ENCODE data around the gene AMDHD1. TPM values are rescaled to one million over a fixed set of nuclear protein-coding genes. Genes with fewer than 3 reads are reported as not detected.

The AMDHD1 gene
- total and polyA plus RNA-seq, 10 of the 15 experiments (the other 5 are each of a cell fraction or from before 2014, with no cell fraction given), result 0.04 to 0.28 (median 0.13) TPM; not detected in 4

GRCh38 chr12:95978351-95978750, 35.2 kb downstream of the AMDHD1 start:
- Histone ChIP-seq H3K4me2 (ENCODE audit: control insufficient read depth, insufficient read depth) (no peak overlapping the region), H3K4me3 (no peak overlapping the region), H2AFZ (ENCODE audit: control insufficient read depth, low read depth, low read length) (no peak overlapping the region), H3K27me3 (replicated peaks in 1 of 2; ENCODE audit: control insufficient read depth in 2 of 2, insufficient read depth in 2 of 2, low read length in 1 of 2) (no peaks in the 10 kb centered on the region; a peak in 1 of 4 replicates), H3K9ac (ENCODE audit: control insufficient read depth, insufficient read depth, low read length) (no peak overlapping the region), H3K4me1 (ENCODE audit: control insufficient read depth, insufficient read depth, low read length) (no peaks in the 10 kb centered on the region), H3K79me2 (ENCODE audit: control insufficient read depth, insufficient read depth, low read length) (no peaks in the 10 kb centered on the region), H3K9me3 (replicated peaks; ENCODE audit: control insufficient read depth, insufficient read depth, low read length) (no peaks in the 10 kb centered on the region), H3K27ac (ENCODE audit: control insufficient read depth, insufficient read depth) (no peak overlapping the region), H3K36me3 (ENCODE audit: control insufficient read depth in 2 of 2, insufficient read depth in 2 of 2, low read length in 1 of 2) (no peaks in the 10 kb centered on the region), H4K20me1 (ENCODE audit: control insufficient read depth, insufficient read depth) (no peaks in the 10 kb centered on the region)
- FAIRE-seq (no peak), ATAC-seq (no peak), DNase-seq (ENCODE audit: low read depth, low spot score) (no peak)
- ChIA-PET POLR2A (no interaction called here), SMC1A (ENCODE audit: uncharacterized antibody, unreplicated experiment) (no interaction called here), CTCF (no interaction called here), RAD21 (ENCODE audit: unreplicated experiment) (interaction anchor here (0.6 kb wide), 1 partner anchor 59 kb away, joined by 3 read pairs; no protein-coding TSS in a partner anchor)
- intact Hi-C loops (cut with micrococcal nuclease; ENCODE audit: unreplicated experiment) (no loop called here), in situ Hi-C loops (cut with MboI) (no loop called here)
- TF ChIP-seq MLLT1 (IDR thresholded peaks at IDR 0.05) (no peak), ZNF274 (IDR thresholded peaks at IDR 0.05; ENCODE audit: insufficient read depth, insufficient read length) (no peak), NFIC (IDR thresholded peaks at IDR 0.05; ENCODE audit: low read depth, low read length) (no peak), ATF2 (IDR thresholded peaks at IDR 0.05; ENCODE audit: low read length) (no peak)
- WGBS (ENCODE audit: insufficient coverage, insufficient replicate concordance, low lambda C conversion rate, missing lambda C conversion rate), result 42% methylated on average over 5 of the region's 5 CpGs
- no TSS peak for BruUV-seq (replicated peaks)

- no peak overlapping the region for H3K9ac ChIP-seq (ENCODE audit: control insufficient read depth, insufficient read depth, low read length)
- no peak for ATAC-seq
- H3K4me1 ChIP-seq (ENCODE audit: control insufficient read depth, insufficient read depth, low read length), result no peaks in the 10 kb centered on the region
- no peaks in the 10 kb centered on the region for H3K36me3 ChIP-seq (ENCODE audit: control insufficient read depth in 2 of 2, insufficient read depth in 2 of 2, low read length in 1 of 2)
- H2AFZ ChIP-seq (ENCODE audit: control insufficient read depth, low read depth, low read length), result no peak overlapping the region
- intact Hi-C loops (cut with micrococcal nuclease; ENCODE audit: unreplicated experiment), result no loop called here
- DNase-seq (ENCODE audit: low read depth, low spot score), result no peak
- no peak overlapping the region for H3K27ac ChIP-seq (ENCODE audit: control insufficient read depth, insufficient read depth)
- ChIA-PET RAD21 (ENCODE audit: unreplicated experiment) (no interaction called here), SMC1A (ENCODE audit: uncharacterized antibody, unreplicated experiment) (no interaction called here), POLR2A (no interaction called here), CTCF (no interaction called here)
- no peak for FAIRE-seq
- no peak overlapping the region for H3K4me2 ChIP-seq (ENCODE audit: control insufficient read depth, insufficient read depth)
- H3K79me2 ChIP-seq (ENCODE audit: control insufficient read depth, insufficient read depth, low read length), result no peaks in the 10 kb centered on the region
- H3K9me3 ChIP-seq (replicated peaks; ENCODE audit: control insufficient read depth, insufficient read depth, low read length), result no peaks in the 10 kb centered on the region
- WGBS (ENCODE audit: insufficient coverage, insufficient replicate concordance, low lambda C conversion rate, missing lambda C conversion rate), result 68% methylated on average over 3 of the region's 3 CpGs
- H4K20me1 ChIP-seq (ENCODE audit: control insufficient read depth, insufficient read depth), result no peaks in the 10 kb centered on the region
- H3K27me3 ChIP-seq (replicated peaks in 1 of 2; ENCODE audit: control insufficient read depth in 2 of 2, insufficient read depth in 2 of 2, low read length in 1 of 2), result no peaks in the 10 kb centered on the region; a peak in 1 of 4 replicates
- TF ChIP-seq IRF3 (IDR thresholded peaks at IDR 0.05) (no peak), ZBTB33 (IDR thresholded peaks at IDR 0.05) (no peak), SIX5 (IDR thresholded peaks at IDR 0.05; ENCODE audit: low read depth, low read length, severe bottlenecking) (no peak), NR2F1 (conservative IDR thresholded peaks at IDR 0.05) (no peak), MXI1 (IDR thresholded peaks at IDR 0.05; ENCODE audit: low read depth, low read length) (no peak)
- BruUV-seq (replicated peaks), result no TSS peak
- in situ Hi-C loops (cut with MboI), result no loop called here
- H3K4me3 ChIP-seq, result no peak overlapping the region
Observed at GRCh38 chr12:95978774-95979173, 35.6 kb downstream of the AMDHD1 start.

Data from GM12878 (cell line).